ENCODE measurements around the gene STXBP2.

STXBP2 gene

DNA sequence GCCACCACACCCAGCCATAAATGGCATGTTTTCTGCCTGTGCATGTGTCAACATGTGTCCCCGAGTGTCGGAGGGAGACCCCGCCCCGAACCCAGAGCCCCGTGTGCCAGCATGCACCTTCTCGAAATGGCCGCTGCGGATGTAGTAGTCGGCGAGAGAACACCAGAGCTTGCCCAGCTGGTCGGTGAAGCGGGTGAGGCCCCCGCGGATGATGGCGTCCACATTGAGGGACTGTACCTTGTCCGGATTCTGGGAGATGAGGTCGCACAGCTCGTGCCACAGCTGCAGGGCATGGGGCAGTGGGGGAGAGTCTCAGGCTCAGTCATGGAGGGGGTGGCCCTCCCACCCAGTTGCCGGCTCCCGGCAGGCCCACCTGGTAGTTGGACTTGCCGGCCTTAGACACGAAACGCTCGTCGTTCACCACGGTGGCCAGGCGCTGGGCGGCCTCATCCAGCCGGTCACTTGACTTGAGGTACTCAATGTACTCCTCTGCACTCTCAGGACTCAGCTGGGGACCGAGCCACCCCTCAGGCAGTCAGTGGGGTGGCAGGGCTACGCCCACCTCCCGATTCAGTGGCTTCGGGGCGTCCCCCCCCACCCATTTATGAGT lies 11.0 kb upstream of the STXBP2 start:
- Histone ChIP-seq H3K9ac (ENCODE audit: low read length) (no peak overlapping the region), H4K20me1 (ENCODE audit: insufficient read depth, low read length) (0 out of 2 replicates have a peak, but pooled peaks cover 9% of the 10 kb centered on the region), H3K4me1 (ENCODE audit: low read length) (peaks cover 15% of the 10 kb centered on the region), H3K27me3 (ENCODE audit: low read depth, low read length) (no peaks in the 10 kb centered on the region), H3K4me3 (ENCODE audit: low read length) (no peak overlapping the region), H3K27ac (ENCODE audit: low read length) (no peak overlapping the region), H2AFZ (ENCODE audit: low read depth, low read length) (no peak overlapping the region), H3K79me2 (ENCODE audit: low read length) (peaks cover 51% of the 10 kb centered on the region), H3K9me3 (ENCODE audit: insufficient read depth, low read length) (no peaks in the 10 kb centered on the region), H3K36me3 (replicated peaks; ENCODE audit: low read depth, low read length) (peaks cover 35% of the 10 kb centered on the region), H3K4me2 (ENCODE audit: low read length) (no peak overlapping the region)
- no peak for TF ChIP-seq EZH2phosphoT487 (IDR thresholded peaks at IDR 0.05; ENCODE audit: low read depth)
- TF ChIP-seq, protein P1, sequence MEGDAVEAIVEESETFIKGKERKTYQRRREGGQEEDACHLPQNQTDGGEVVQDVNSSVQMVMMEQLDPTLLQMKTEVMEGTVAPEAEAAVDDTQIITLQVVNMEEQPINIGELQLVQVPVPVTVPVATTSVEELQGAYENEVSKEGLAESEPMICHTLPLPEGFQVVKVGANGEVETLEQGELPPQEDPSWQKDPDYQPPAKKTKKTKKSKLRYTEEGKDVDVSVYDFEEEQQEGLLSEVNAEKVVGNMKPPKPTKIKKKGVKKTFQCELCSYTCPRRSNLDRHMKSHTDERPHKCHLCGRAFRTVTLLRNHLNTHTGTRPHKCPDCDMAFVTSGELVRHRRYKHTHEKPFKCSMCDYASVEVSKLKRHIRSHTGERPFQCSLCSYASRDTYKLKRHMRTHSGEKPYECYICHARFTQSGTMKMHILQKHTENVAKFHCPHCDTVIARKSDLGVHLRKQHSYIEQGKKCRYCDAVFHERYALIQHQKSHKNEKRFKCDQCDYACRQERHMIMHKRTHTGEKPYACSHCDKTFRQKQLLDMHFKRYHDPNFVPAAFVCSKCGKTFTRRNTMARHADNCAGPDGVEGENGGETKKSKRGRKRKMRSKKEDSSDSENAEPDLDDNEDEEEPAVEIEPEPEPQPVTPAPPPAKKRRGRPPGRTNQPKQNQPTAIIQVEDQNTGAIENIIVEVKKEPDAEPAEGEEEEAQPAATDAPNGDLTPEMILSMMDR (IDR thresholded peaks at IDR 0.05; ENCODE audit: low read depth, low read length): no peak

DNA sequence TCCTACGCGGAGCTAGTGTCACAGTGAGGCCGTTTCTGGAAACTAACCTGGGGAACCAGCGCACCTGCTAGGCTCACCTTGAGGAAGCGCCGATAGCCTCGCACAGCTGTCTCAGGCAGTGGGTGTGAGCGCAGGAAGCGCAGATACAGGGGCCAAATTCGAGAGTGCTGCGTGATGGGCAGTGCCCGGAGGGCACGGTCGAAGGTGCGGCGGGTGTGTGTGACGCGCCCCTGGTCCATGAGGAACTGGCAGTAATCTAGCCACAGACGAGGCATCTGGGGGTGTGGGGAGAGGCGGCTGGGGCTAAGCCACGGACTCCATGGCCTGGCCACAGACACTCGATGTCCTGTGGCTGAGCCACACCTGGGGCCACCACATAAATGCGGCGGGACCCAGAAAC lies 9.7 kb upstream of the STXBP2 start:
- H3K79me2 ChIP-seq (ENCODE audit: low read length): peaks cover 60% of the 10 kb centered on the region

DNA sequence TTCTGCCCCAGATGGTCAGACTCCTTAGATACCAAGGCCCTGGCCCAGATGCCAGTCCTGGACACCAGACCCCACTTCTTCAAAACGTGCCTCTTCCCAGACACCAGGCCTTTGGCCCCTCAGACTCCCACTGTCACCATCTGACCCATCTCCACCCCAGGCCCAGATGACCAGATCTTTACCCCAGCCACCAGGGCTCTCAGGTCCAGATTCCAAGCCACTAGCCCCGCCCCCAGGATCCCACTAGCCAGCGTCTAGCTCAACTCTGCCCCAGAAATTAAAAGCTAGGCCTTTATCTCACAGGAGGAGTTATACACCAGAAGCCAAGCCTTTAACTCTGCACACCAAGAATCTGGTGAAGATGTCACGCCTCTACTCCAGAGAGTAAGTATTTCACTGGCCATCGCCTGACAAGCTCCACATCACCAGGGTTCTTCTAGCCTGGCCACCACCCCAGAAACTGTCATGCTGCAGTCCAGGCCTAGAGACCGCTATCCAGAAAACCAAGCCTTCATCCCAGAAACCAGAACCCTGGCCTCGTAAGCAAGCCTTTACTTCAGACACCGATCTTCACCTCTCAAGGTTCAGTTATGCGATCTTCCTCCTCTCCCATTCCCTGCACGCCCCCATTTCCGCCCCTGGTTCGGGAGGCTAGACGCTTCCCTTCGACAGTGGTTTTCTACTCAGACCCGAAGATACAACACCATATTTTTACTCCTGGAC lies 8.2 kb upstream of the STXBP2 start:
- peaks cover 15% of the 10 kb centered on the region for H3K4me1 ChIP-seq (ENCODE audit: low read length)
- H3K27me3 ChIP-seq (ENCODE audit: low read depth, low read length): no peaks in the 10 kb centered on the region
- H3K9ac ChIP-seq (ENCODE audit: low read length): peak overlapping the region; percentile 86
- H3K27ac ChIP-seq (ENCODE audit: low read length): peak overlapping the region; percentile 20
- peak overlapping the region; percentile 89 for H3K4me3 ChIP-seq (ENCODE audit: low read length)
- H3K9me3 ChIP-seq (ENCODE audit: insufficient read depth, low read length): no peaks in the 10 kb centered on the region
- peaks cover 60% of the 10 kb centered on the region for H3K79me2 ChIP-seq (ENCODE audit: low read length)
- peak overlapping the region; percentile 91 for H3K4me2 ChIP-seq (ENCODE audit: low read length)
- H3K36me3 ChIP-seq (replicated peaks; ENCODE audit: low read depth, low read length): peaks cover 22% of the 10 kb centered on the region
- TF ChIP-seq EZH2phosphoT487 (IDR thresholded peaks at IDR 0.05; ENCODE audit: low read depth): no peak
- TF ChIP-seq, protein P1 (IDR thresholded peaks at IDR 0.05; ENCODE audit: low read depth, low read length): no peak
- peak overlapping the region; percentile 43; the same call in 1 of the 2 replicates for H2AFZ ChIP-seq (ENCODE audit: low read depth, low read length)
- H4K20me1 ChIP-seq (ENCODE audit: insufficient read depth, low read length): 0 out of 2 replicates have a peak, but pooled peaks cover 9% of the 10 kb centered on the region

More for the DNA sequence above, 9.7 kb upstream of the STXBP2 start:
- Histone ChIP-seq H3K4me2 (ENCODE audit: low read length) (no peak overlapping the region), H3K27ac (ENCODE audit: low read length) (no peak overlapping the region), H3K9ac (ENCODE audit: low read length) (no peak overlapping the region), H3K9me3 (ENCODE audit: insufficient read depth, low read length) (no peaks in the 10 kb centered on the region), H3K4me3 (ENCODE audit: low read length) (no peak overlapping the region), H3K27me3 (ENCODE audit: low read depth, low read length) (no peaks in the 10 kb centered on the region), H3K36me3 (replicated peaks; ENCODE audit: low read depth, low read length) (peaks cover 31% of the 10 kb centered on the region), H3K4me1 (ENCODE audit: low read length) (peaks cover 15% of the 10 kb centered on the region), H2AFZ (ENCODE audit: low read depth, low read length) (no peak overlapping the region), H4K20me1 (ENCODE audit: insufficient read depth, low read length) (0 out of 2 replicates have a peak, but pooled peaks cover 9% of the 10 kb centered on the region)
- TF ChIP-seq, protein P1 (IDR thresholded peaks at IDR 0.05; ENCODE audit: low read depth, low read length): no peak
- TF ChIP-seq EZH2phosphoT487 (IDR thresholded peaks at IDR 0.05; ENCODE audit: low read depth): no peak

DNA sequence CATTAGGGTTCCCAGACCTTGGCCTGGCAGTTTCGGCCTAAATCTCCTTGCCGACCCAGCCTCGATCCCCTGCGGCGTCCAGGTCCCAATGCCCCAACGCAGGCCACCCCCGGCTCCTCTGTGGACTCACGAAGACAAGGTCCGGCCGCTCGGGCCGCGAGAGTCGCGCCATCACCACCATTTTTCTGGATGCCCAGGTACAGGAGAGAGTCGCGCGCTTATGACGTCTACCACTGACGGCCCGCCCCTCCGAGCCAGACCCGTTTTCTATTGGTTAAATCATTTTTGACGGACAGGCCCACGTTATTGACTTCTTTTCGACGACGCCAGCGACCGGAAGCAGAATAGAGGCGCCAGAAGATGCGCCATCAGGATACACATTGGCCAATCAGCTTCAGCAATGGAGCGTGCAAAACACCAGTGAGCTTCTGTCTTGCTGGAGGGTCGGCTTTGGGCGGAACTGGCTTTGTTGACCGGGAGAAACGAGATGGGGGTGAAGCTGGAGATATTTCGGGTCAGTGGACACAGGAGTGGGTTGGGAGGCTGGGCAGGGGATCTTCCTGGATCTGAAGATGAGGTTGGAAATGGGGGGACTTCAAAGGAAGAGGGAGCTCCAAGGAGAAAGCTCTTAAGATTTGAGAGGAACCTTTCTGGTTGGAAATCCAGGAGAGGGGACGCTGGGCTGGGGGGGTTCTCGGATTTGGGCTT lies 7.4 kb upstream of the STXBP2 start, which contains the start of the genes PET100 and XAB2:
PET100 (plus strand) TSS at position 447 of the 708 bp plus-strand sequence; CDS start at position 488, 41 bp downstream.
XAB2 (minus strand) TSS at position 199 of the 708 bp plus-strand sequence; CDS start at position 181, 18 bp downstream.
- peak within 1 kb of the TSS; percentile 43; the same call in 1 of the 2 replicates for H2AFZ ChIP-seq (ENCODE audit: low read depth, low read length)
- peaks cover 15% of the 10 kb centered on the region for H3K4me1 ChIP-seq (ENCODE audit: low read length)
- peaks cover 17% of the 10 kb centered on the region for H3K36me3 ChIP-seq (replicated peaks; ENCODE audit: low read depth, low read length)
- no peak for TF ChIP-seq EZH2phosphoT487 (IDR thresholded peaks at IDR 0.05; ENCODE audit: low read depth)
- TF ChIP-seq, protein P1 (IDR thresholded peaks at IDR 0.05; ENCODE audit: low read depth, low read length): no peak
- peak within 1 kb of the TSS; percentile 98 for H3K4me2 ChIP-seq (ENCODE audit: low read length)
- peak within 1 kb of the TSS; percentile 86 for H3K9ac ChIP-seq (ENCODE audit: low read length)
- 0 out of 2 replicates have a peak, but pooled peaks cover 9% of the 10 kb centered on the region for H4K20me1 ChIP-seq (ENCODE audit: insufficient read depth, low read length)
- no peaks in the 10 kb centered on the region for H3K27me3 ChIP-seq (ENCODE audit: low read depth, low read length)
- H3K9me3 ChIP-seq (ENCODE audit: insufficient read depth, low read length): no peaks in the 10 kb centered on the region
- peak within 1 kb of the TSS; percentile 20 for H3K27ac ChIP-seq (ENCODE audit: low read length)
- H3K79me2 ChIP-seq (ENCODE audit: low read length): peaks cover 60% of the 10 kb centered on the region
- H3K4me3 ChIP-seq (ENCODE audit: low read length): peak within 1 kb of the TSS; percentile 89
